Parathyroid adenoma (tissue), 2 donors: ENCODE data around the gene LY9.

ENCODE experiments used
- H2AFZ ChIP-seq: fragments of 300-600 bp; sonication (generic); one replicate; pipeline ENCODE4 v1.7.0; 2017; ENCODE audit warnings: antibody characterized with exemption, mild to moderate bottlenecking
- H3K27ac ChIP-seq: fragments of 300-600 bp; sonication (generic); one replicate; pipeline ENCODE4 v1.7.0; 2017
- H3K27me3 ChIP-seq: fragments of 300-600 bp; sonication (generic); one replicate; pipeline ENCODE4 v1.7.0; 2017; ENCODE audit warnings: low read length; ENCODE audit not compliant: control insufficient read depth, insufficient read depth
- H3K36me3 ChIP-seq: fragments of 300-600 bp; sonication (generic); one replicate; pipeline ENCODE4 v1.7.0; 2017; ENCODE audit warnings: low read length; ENCODE audit not compliant: control insufficient read depth, insufficient read depth
- H3K4me1 ChIP-seq: fragments of 300-600 bp; sonication (generic); one replicate; pipeline ENCODE4 v1.7.0; 2017; ENCODE audit warnings: control low read depth
- H3K4me2 ChIP-seq: fragments of 300-600 bp; sonication (generic); one replicate; pipeline ENCODE4 v1.7.0; 2017; ENCODE audit warnings: low read length
- H3K4me3 ChIP-seq: fragments of 300-600 bp; sonication (generic); one replicate; pipeline ENCODE4 v1.7.0; 2017; ENCODE audit warnings: low read depth, low read length
- H3K79me2 ChIP-seq: fragments of 300-600 bp; sonication (generic); one replicate; pipeline ENCODE4 v1.7.0; 2017; ENCODE audit warnings: control low read depth
- H3K9ac ChIP-seq: fragments of 300-600 bp; sonication (generic); one replicate; pipeline ENCODE4 v1.7.0; 2017; ENCODE audit warnings: mild to moderate bottlenecking
- H3K9me3 ChIP-seq: fragments of 300-600 bp; sonication (generic); one replicate; pipeline ENCODE4 v1.7.0; 2017; ENCODE audit warnings: low read length; ENCODE audit not compliant: control insufficient read depth
- TF ChIP-seq, protein P1 (sequence below): fragments of 300-600 bp; sonication (generic); IDR thresholded peaks from one replicate; pipeline ENCODE4 v1.7.0; 2017; ENCODE audit warnings: antibody characterized with exemption, mild to moderate bottlenecking
- donor health status: primary hyperparathyroidism.

The LY9 gene

GRCh38 chr1:160799641-160800040 lies 3.7 kb downstream of the LY9 start:
- TF ChIP-seq, protein P1, sequence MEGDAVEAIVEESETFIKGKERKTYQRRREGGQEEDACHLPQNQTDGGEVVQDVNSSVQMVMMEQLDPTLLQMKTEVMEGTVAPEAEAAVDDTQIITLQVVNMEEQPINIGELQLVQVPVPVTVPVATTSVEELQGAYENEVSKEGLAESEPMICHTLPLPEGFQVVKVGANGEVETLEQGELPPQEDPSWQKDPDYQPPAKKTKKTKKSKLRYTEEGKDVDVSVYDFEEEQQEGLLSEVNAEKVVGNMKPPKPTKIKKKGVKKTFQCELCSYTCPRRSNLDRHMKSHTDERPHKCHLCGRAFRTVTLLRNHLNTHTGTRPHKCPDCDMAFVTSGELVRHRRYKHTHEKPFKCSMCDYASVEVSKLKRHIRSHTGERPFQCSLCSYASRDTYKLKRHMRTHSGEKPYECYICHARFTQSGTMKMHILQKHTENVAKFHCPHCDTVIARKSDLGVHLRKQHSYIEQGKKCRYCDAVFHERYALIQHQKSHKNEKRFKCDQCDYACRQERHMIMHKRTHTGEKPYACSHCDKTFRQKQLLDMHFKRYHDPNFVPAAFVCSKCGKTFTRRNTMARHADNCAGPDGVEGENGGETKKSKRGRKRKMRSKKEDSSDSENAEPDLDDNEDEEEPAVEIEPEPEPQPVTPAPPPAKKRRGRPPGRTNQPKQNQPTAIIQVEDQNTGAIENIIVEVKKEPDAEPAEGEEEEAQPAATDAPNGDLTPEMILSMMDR, result no peak
- no peaks in the 10 kb centered on the region for H3K36me3 ChIP-seq
- no peaks in the 10 kb centered on the region for H3K79me2 ChIP-seq
- H3K27me3 ChIP-seq, result no peaks in the 10 kb centered on the region
- no peak overlapping the region for H3K9ac ChIP-seq
- H2AFZ ChIP-seq, result no peak overlapping the region
- no peaks in the 10 kb centered on the region for H3K9me3 ChIP-seq
- no peak overlapping the region for H3K4me3 ChIP-seq
- no peak overlapping the region for H3K27ac ChIP-seq
- no peak overlapping the region for H3K4me2 ChIP-seq
- no peaks in the 10 kb centered on the region for H3K4me1 ChIP-seq

DNA sequence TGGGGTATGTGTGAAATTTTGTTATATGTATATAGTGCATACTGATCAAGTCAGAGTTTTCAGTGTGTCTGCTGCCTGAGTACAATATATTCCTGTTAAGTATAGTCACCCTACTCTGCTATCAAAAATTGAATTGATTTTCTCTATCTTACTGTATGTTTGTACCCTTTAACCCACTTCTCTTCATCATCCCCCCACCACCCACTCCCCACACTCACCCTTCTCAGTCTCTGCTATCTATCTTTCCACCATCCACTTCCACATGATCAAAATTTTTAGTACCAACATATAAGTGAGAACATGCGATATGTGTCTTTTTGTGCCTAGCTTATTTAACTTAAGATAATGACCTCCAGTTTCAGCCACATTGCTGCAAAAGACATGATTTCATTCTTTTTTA lies 4.2 kb downstream of the LY9 start:
- no peak overlapping the region for H3K4me2 ChIP-seq
- no peaks in the 10 kb centered on the region for H3K79me2 ChIP-seq
- no peaks in the 10 kb centered on the region for H3K27me3 ChIP-seq
- H3K9me3 ChIP-seq, result no peaks in the 10 kb centered on the region
- no peak overlapping the region for H2AFZ ChIP-seq
- H3K9ac ChIP-seq, result no peak overlapping the region
- H3K36me3 ChIP-seq, result no peaks in the 10 kb centered on the region
- TF ChIP-seq, protein P1, result no peak
- H3K4me1 ChIP-seq, result no peaks in the 10 kb centered on the region
- H3K27ac ChIP-seq, result no peak overlapping the region
- no peak overlapping the region for H3K4me3 ChIP-seq

GRCh38 chr1:160800645-160801408 lies 4.9 kb downstream of the LY9 start:
- no peak overlapping the region for H3K4me2 ChIP-seq
- H3K27ac ChIP-seq, result no peak overlapping the region
- H2AFZ ChIP-seq, result no peak overlapping the region
- H3K27me3 ChIP-seq, result no peaks in the 10 kb centered on the region
- H3K9me3 ChIP-seq, result no peaks in the 10 kb centered on the region
- no peaks in the 10 kb centered on the region for H3K36me3 ChIP-seq
- TF ChIP-seq, protein P1, result no peak
- H3K4me3 ChIP-seq, result no peak overlapping the region
- H3K4me1 ChIP-seq, result no peaks in the 10 kb centered on the region
- no peaks in the 10 kb centered on the region for H3K79me2 ChIP-seq
- no peak overlapping the region for H3K9ac ChIP-seq

DNA sequence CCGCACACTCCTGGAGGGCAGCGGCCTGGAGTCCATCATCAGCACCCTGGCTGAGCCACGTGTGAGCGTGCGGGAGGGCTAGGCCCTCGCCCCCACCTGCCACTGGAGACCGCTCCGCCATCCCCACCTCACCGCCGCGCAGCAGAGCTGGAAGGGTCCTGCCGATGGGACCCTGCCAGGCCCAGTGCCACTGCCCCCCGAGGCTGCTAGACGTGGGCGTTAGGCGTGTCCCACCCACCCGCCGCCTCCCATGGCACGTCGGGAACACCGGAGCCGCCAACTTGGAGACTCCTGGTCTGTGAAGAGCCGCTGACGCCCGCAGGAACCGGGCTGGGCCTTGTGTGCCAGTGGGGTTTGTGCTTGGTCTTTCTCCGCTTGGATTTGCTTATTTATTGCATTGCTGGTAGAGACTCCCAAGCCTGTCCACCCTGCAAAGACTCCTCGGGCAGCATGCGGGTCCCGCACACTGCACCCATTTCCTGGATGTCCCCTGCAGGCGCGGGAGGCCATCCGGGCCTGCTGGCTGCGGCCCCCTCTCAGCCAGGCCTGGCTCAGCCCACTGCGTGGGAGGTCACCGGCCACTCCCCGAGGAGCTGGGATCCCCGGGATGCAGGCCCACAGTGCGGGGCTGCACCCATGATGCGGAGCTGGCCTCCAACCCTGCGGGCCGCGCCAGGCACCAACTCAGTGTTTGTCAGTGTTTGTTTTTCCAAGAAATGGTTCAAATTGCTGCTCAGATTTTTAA lies 6.0 kb downstream of the LY9 start:
- TF ChIP-seq, protein P1, result no peak
- H3K4me1 ChIP-seq, result no peaks in the 10 kb centered on the region
- no peak overlapping the region for H2AFZ ChIP-seq
- H3K4me3 ChIP-seq, result no peak overlapping the region
- H3K9ac ChIP-seq, result no peak overlapping the region
- no peaks in the 10 kb centered on the region for H3K9me3 ChIP-seq
- H3K27me3 ChIP-seq, result no peaks in the 10 kb centered on the region
- H3K27ac ChIP-seq, result no peak overlapping the region
- H3K36me3 ChIP-seq, result no peaks in the 10 kb centered on the region
- no peaks in the 10 kb centered on the region for H3K79me2 ChIP-seq
- H3K4me2 ChIP-seq, result no peak overlapping the region
